IMR-90 (cell line): ENCODE data around the gene CCT5. TPM values are rescaled to one million over a fixed set of nuclear protein-coding genes. Genes with fewer than 3 reads are reported as not detected.

Experiments
- ATAC-seq: fragments of 200-7000 bp; cut with Tn5 transposase; 2 replicates; pipeline ENCODE4 v1.9.1; 2020; ENCODE audit warnings: low read depth, mild to moderate bottlenecking, moderate library complexity
- BruUV-seq: library from RNA; stranded (reverse); fragments of 400-500 nt; replicated peaks from 2 replicates; lab custom pipeline; 2021; lab: Mats Ljungman, UMichigan
- CTCF ChIA-PET: fragments of 300-600 bp; formaldehyde crosslinking; extraction: SDS; loops from one replicate; lab custom pipeline; 2021; ENCODE audit warnings: antibody characterized with exemption; lab: Yijun Ruan, JAX
- POLR2A ChIA-PET: fragments of 300-600 bp; sonication (Branson Sonifier 250); formaldehyde crosslinking; loops from one replicate; lab custom pipeline; 2022; ENCODE audit warnings: antibody characterized with exemption; ENCODE audit not compliant: unreplicated experiment; lab: Charles Lee
- DNase-seq: peaks from one replicate; pipeline ENCODE4 v3.0.0; 2013
- H2AFZ ChIP-seq: replicated peaks from 2 replicates; pipeline ENCODE3; 2013; ENCODE audit warnings: low read length, mild to moderate bottlenecking; ENCODE audit not compliant: poor library complexity
- H2AK5ac ChIP-seq: 2 replicates; pipeline ENCODE4 v1.6.1; 2013; ENCODE audit warnings: low read depth, low read length, inconsistent platforms
- H2AK9ac ChIP-seq: replicated peaks from 2 replicates; pipeline ENCODE3; 2013; ENCODE audit warnings: mild to moderate bottlenecking, low read depth, low read length, moderate library complexity; ENCODE audit not compliant: poor library complexity
- H2BK120ac ChIP-seq: 2 replicates; pipeline ENCODE4 v1.6.1; 2013; ENCODE audit warnings: low read depth, low read length, inconsistent platforms
- H2BK15ac ChIP-seq: 3 replicates; pipeline ENCODE4 v1.6.1; 2013; ENCODE audit warnings: low read depth, low read length, inconsistent platforms
- H2BK20ac ChIP-seq: 2 replicates; pipeline ENCODE4 v1.6.1; 2013; ENCODE audit warnings: low read depth, mild to moderate bottlenecking, inconsistent platforms, low read length, moderate library complexity
- H2BK5ac ChIP-seq: 2 replicates; pipeline ENCODE4 v1.6.1; 2013; ENCODE audit warnings: mild to moderate bottlenecking, low read depth, low read length, inconsistent platforms; ENCODE audit not compliant: poor library complexity, severe bottlenecking
- H3K14ac ChIP-seq: replicated peaks from 2 replicates; pipeline ENCODE4 v1.6.1; 2013; ENCODE audit warnings: low read depth, low read length, inconsistent platforms
- H3K18ac ChIP-seq: 2 replicates; pipeline ENCODE4 v1.6.1; 2013; ENCODE audit warnings: low read depth, low read length, control low read depth
- H3K23ac ChIP-seq: 2 replicates; pipeline ENCODE4 v1.6.1; 2013; ENCODE audit warnings: low read depth, low read length, inconsistent platforms
- H3K27ac ChIP-seq: 2 replicates; pipeline ENCODE4 v1.5.1; 2013; ENCODE audit warnings: mild to moderate bottlenecking, control low read depth, low read length; ENCODE audit not compliant: insufficient read depth
- H3K27me3 ChIP-seq: 2 replicates; pipeline ENCODE4 v1.6.1; 2013; ENCODE audit warnings: low read length; ENCODE audit not compliant: control insufficient read depth, insufficient read depth
- H3K36me3 ChIP-seq: 2 replicates; pipeline ENCODE4 v1.6.1; 2013; ENCODE audit warnings: low read length, mixed read lengths; ENCODE audit not compliant: control insufficient read depth, insufficient read depth
- H3K4ac ChIP-seq: 2 replicates; pipeline ENCODE4 v1.6.1; 2013; ENCODE audit warnings: low read depth, low read length, inconsistent platforms
- H3K4me1 ChIP-seq: 2 replicates; pipeline ENCODE4 v1.6.1; 2013; ENCODE audit warnings: low read length, mixed read lengths; ENCODE audit not compliant: control insufficient read depth, insufficient read depth
- H3K4me2 ChIP-seq: 2 replicates; pipeline ENCODE4 v1.6.1; 2013; ENCODE audit warnings: low read depth, mild to moderate bottlenecking, control low read depth, low read length, moderate library complexity
- H3K4me3 ChIP-seq: 2 replicates; pipeline ENCODE4 v1.5.1; 2013; ENCODE audit warnings: low read depth, mild to moderate bottlenecking, control low read depth, low read length, moderate library complexity; ENCODE audit not compliant: insufficient read depth
- H3K56ac ChIP-seq: 2 replicates; pipeline ENCODE4 v1.6.1; 2013; ENCODE audit warnings: low read length, inconsistent platforms; ENCODE audit not compliant: insufficient read depth; ENCODE audit errors: extremely low read depth
- H3K79me1 ChIP-seq, 2 experiments: 2 replicates each; pipeline ENCODE4 v1.6.1; 2013; ENCODE audit warnings: low read length in 2 of 2, inconsistent platforms in 1 of 2, low read depth in 1 of 2
- H3K9ac ChIP-seq: 2 replicates; pipeline ENCODE4 v1.6.1; 2013; ENCODE audit warnings: low read depth, low read length, control low read depth
- H3K9me1 ChIP-seq: 2 replicates; pipeline ENCODE4 v1.6.1; 2013; ENCODE audit warnings: low read length, inconsistent platforms; ENCODE audit not compliant: insufficient read depth
- H3K9me3 ChIP-seq: 2 replicates; pipeline ENCODE4 v1.6.1; 2013; ENCODE audit warnings: low read length; ENCODE audit not compliant: control insufficient read depth, insufficient read depth
- H4K20me1 ChIP-seq: 2 replicates; pipeline ENCODE4 v1.6.1; 2013; ENCODE audit warnings: low read length, inconsistent platforms; ENCODE audit not compliant: insufficient read depth
- H4K5ac ChIP-seq: 2 replicates; pipeline ENCODE4 v1.6.1; 2013; ENCODE audit warnings: mild to moderate bottlenecking, low read depth, low read length, control low read depth
- H4K8ac ChIP-seq, 2 experiments: 2 replicates each; pipeline ENCODE4 v1.6.1; 2013; ENCODE audit warnings: low read depth in 2 of 2, low read length in 2 of 2, control low read depth in 1 of 2, inconsistent platforms in 1 of 2
- H4K91ac ChIP-seq: 2 replicates; pipeline ENCODE4 v1.6.1; 2013; ENCODE audit warnings: low read depth, low read length, inconsistent platforms; ENCODE audit not compliant: insufficient read depth
- MAFK ChIP-seq: IDR thresholded peaks from 2 replicates; pipeline ENCODE4 v1.6.1; 2012; ENCODE audit warnings: low read depth, low read length, improper control_type of control experiment
- RAD21 ChIP-seq: IDR thresholded peaks from 2 replicates; pipeline ENCODE4 v1.6.1; 2012; ENCODE audit warnings: low read length, improper control_type of control experiment
- RFX5 ChIP-seq: IDR thresholded peaks from 2 replicates; pipeline ENCODE4 v1.8.0; 2012; ENCODE audit warnings: low read depth, mild to moderate bottlenecking, low read length, moderate library complexity
- WGBS, 2 experiments: methylation state at CpG; one replicate each; pipeline versions ENCODE4 v1.1.5 to v1.1.7; 2013; ENCODE audit warnings: missing lambda C conversion rate in 2 of 2; ENCODE audit not compliant: insufficient read length in 1 of 2; ENCODE audit errors: extremely low coverage in 2 of 2; 5-methylcytosine and 5-hydroxymethylcytosine counted together
- dilution Hi-C: fragments of 300-500 bp; cut with HindIII; formaldehyde crosslinking; loops from one replicate; pipeline ENCODE4 v1.14.3; 2018; ENCODE audit warnings: low sequenced_read_pairs; ENCODE audit not compliant: unreplicated experiment
- in situ Hi-C: fragments of 300-500 bp; cut with MboI; formaldehyde crosslinking; loops from 3 replicates; pipeline ENCODE4 v1.14.3; 2019; ENCODE audit warnings: low sequenced_read_pairs, inconsistent platforms, mixed read lengths
- intact Hi-C: fragments of 100-400 bp; cut with micrococcal nuclease; formaldehyde crosslinking; loops from 2 replicates; pipeline ENCODE4 v1.10.0; 2022
- polyA plus RNA-seq, 3 experiments: library from polyadenylated mRNA; depleted of rRNA; stranded (reverse); fragments of >200 nt; gene quantifications; 2 replicates each; pipeline ENCODE4 v1.2.3, GENCODE V29; 2012; ENCODE audit warnings: low replicate concordance in 1 of 3
- total RNA-seq: library from RNA; depleted of rRNA; stranded (reverse); fragments of >200 nt; gene quantifications from 2 replicates; pipeline ENCODE4 v1.2.3, GENCODE V29; 2012

Gene CCT5
- total and polyA plus RNA-seq, 2 of the 4 experiments (the other 2 are of a cell fraction), result 358 to 481 TPM

- Histone ChIP-seq H2AK5ac (no peak overlapping the region), H2AFZ (no peak overlapping the region), H3K9ac (no peak overlapping the region), H2AK9ac (no peak overlapping the region), H4K20me1 (no peaks in the 10 kb centered on the region), H3K27me3 (no peaks in the 10 kb centered on the region), H3K4me2 (no peak overlapping the region), H2BK15ac (no peak overlapping the region), H3K36me3 (no peaks in the 10 kb centered on the region), H3K27ac (no peak overlapping the region), H3K4me3 (no peak overlapping the region), H4K91ac (no peak overlapping the region), H3K23ac (no peak overlapping the region), H4K8ac (no peak overlapping the region), H3K9me1 (no peaks in the 10 kb centered on the region), H2BK20ac (no peak overlapping the region), H3K79me1 (no peaks in the 10 kb centered on the region), H4K5ac (no peak overlapping the region), H2BK120ac (no peak overlapping the region), H3K56ac (no peak overlapping the region), H2BK5ac (no peak overlapping the region), H3K14ac (no peak overlapping the region), H3K18ac (no peak overlapping the region), H3K4me1 (no peaks in the 10 kb centered on the region), H3K4ac (no peak overlapping the region), H3K9me3 (no peaks in the 10 kb centered on the region)
- ChIA-PET CTCF (interaction anchor here (0.7 kb wide), 1 partner anchor 80 kb away, joined by 3 read pairs; no protein-coding TSS in a partner anchor), POLR2A (no interaction called here)
- no TSS peak for BruUV-seq
- no peak for DNase-seq
- no peak for ATAC-seq
- TF ChIP-seq RFX5 (no peak), RAD21 (no peak), MAFK (no peak)
- dilution Hi-C loops (no loop called here), in situ Hi-C loops (no loop called here), intact Hi-C loops (no loop called here)
- 85% methylated on average over 4 of the region's 12 CpGs; no CpG with 5 or more reads in 1 of the 2 experiments for WGBS, 2 experiments
Observed at GRCh38 chr5:10278658-10279279, 28.7 kb downstream of the CCT5 start.
